HG03095 (cell line): ENCODE measurements around the gene CPEB4.

ENCODE experiments used
- ATAC-seq: cut with Tn5 transposase; IDR thresholded peaks from one replicate; pipeline ENCODE4 v1.9.1; 2021; ENCODE audit warnings: moderate library complexity; ENCODE audit not compliant: unreplicated experiment

CPEB4 gene

DNA sequence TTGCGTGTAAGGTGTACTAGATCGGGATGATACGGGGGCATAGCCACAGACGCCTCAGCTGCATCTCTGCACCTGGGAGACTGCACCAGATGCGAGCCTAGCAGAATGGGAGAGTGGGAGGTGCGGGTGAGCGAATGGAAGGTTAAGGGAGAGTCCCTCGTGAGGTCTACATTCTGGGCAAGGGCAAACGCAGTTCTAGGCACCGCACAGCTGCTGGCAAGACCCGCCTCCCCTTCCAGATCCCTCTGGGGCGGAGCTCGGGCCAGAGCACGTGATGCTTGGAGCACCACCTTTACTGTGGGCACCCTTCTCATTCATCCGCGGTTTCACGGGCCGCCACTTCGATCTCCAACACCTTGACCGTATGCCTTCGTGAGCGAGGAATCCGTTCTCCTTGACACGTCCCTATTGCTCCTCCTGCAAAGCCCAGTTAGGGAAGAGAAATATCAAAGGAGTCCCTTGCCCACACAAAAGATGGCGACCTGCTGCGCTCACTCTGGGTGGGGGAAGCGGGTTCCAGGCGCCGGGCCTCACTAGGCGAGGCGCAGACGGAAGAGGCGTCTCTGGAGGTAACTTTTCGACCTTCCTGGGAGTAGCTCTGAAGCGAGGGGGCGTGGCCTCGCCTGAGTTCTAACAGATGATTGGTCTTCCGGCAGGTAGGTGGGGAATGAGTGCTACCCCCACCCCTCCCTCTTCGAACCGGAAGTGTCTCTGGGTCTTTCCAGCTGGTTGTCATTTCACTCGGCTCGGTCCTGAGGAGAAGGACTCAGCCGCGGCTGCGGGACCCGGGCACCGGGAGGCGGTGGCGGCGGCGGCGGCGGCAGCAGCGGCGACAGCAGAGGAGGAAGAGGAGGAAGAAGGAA is at the start of gene CPEB4:
CPEB4 (plus strand) TSS at position 740 of the 863 bp plus-strand sequence. CDS start 1,385 bp downstream, outside the sequence.
- ATAC-seq: peak; percentile 88

GRCh38 chr5:173839117-173839713 is 48.9 kb upstream of the CPEB4 start:
- ATAC-seq: no peak

GRCh38 chr5:173840111-173840983 is 47.8 kb upstream of the CPEB4 start:
- no peak for ATAC-seq

- no peak for ATAC-seq
Observed at GRCh38 chr5:173841710-173842109, 46.4 kb upstream of the CPEB4 start.

GRCh38 chr5:173843794-173844193 is 44.4 kb upstream of the CPEB4 start:
- ATAC-seq: no peak

- ATAC-seq: no peak
Observed at GRCh38 chr5:173845321-173845720, 42.8 kb upstream of the CPEB4 start.

DNA sequence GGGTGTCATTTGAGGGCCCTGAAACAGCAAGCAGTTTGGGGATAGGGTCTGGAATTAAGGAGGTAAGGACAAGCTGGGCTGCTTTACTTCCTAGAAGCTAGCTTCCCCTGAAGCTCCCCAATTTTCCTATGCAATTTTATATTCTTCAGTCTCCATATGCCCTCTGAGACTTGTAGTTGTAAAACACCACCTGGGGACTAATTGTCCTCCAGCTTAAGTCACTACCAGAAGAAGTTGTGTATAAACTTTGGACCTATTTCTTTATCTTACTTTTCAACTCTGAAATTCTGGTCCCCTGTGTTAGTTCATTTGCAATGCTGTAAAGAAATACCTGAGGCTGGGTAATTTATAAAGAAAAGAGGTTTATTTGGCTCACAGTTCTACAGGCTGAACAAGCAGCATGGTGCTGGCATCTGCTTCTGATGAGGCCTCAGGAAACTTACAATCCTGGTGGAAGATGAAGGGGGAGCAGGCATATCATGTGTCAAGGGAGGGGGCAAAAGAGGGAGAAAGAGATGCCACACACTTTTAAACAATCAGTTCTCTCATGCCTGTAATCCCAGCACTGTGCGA is 41.1 kb upstream of the CPEB4 start:
- no peak for ATAC-seq

- no peak for ATAC-seq
Observed at GRCh38 chr5:173848986-173849596, 39.1 kb upstream of the CPEB4 start.

- no peak for ATAC-seq
Observed at GRCh38 chr5:173849908-173850307, 38.2 kb upstream of the CPEB4 start.

- no peak for ATAC-seq
Observed at GRCh38 chr5:173850659-173851058, 37.5 kb upstream of the CPEB4 start.

GRCh38 chr5:173851595-173852243 is 36.4 kb upstream of the CPEB4 start:
- ATAC-seq: no peak

GRCh38 chr5:173852790-173853359 is 35.3 kb upstream of the CPEB4 start:
- ATAC-seq: no peak

DNA sequence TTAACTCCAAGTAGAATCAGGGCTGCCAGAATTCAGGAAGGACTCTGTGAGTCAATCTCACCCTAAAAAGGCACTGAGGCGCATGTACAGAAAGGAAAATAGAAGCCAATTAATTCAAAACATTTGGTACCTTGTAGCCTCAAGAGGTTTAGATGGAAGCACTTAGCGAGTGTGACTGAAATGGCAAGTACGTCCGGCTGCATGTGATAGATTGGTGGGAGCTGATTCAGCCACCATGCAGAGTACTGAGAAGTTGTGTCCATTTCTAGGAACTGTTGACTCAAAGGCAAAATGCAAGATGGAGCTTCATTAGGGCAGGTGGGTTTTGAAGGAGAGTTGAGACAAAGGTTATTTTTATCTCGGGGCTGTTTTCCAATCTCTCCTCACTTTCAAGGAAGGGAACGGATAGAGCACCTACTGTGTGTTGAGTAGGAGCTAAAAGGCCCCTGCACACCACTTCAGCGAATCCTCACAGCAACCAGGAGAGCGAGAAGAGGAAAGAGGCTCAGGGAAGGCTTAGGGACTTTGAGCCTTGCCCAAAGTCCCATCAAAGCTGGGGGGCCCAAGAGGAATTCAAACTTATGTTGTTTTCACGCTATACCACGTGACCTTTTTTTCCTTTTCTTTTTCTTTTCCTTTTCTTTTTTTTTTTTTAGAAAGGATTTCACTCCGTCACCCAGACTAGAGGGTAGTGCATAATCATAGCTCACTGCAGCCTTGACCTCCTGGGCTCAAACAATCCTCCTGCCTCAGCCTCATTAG is 34.6 kb upstream of the CPEB4 start:
- ATAC-seq: no peak

- no peak for ATAC-seq
Observed at GRCh38 chr5:173855162-173855994, 32.8 kb upstream of the CPEB4 start.

DNA sequence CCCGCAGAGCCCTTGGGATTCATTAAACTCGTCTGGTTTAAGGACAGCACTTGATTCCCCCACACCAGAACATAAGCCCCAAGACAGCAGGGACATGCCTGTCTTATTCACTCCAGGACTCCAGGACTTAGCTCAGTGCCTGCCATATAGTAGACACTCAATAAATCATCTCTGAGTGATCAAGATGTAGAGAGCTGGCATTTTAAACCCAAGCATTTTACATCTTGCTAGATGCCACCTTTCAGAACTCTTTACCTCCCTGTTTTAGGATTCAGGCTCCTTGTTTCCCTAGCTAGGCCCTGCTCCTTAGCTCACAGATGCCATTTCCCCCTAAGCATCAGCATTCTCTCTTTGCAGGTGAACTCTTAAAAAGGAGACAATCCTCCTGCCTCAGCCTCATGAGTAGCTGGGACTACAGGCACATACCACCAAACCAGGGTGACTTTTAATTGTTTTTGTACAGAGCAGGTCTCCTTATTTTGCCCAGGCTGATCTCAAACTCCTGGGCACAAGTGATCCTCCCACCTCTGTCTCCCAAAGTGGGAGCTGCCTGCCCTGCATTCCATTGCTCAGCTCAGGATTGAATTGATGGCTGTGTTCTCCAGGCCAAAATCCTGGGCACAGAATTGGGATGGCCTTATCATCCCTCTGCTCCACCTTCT is 32.0 kb upstream of the CPEB4 start:
- no peak for ATAC-seq

DNA sequence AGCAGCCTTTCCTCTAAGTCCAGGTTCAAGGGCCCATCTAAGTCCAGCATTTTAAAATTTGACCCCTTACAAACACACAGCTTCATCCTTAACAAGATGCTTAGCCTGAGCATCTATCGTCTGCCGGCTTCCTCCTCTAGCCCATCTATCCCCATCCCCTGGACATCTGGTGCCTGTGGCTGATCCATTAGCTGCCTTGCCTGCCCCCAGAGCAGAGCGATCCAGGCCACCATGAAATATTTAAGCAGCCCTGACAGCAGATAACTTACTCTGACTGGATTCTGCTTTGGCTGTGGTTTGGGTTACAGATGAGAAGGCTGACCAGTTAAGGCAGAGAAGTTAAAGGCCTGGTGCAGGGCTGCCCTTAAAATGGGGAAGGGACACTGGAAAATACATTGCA is 30.9 kb upstream of the CPEB4 start:
- no peak for ATAC-seq

DNA sequence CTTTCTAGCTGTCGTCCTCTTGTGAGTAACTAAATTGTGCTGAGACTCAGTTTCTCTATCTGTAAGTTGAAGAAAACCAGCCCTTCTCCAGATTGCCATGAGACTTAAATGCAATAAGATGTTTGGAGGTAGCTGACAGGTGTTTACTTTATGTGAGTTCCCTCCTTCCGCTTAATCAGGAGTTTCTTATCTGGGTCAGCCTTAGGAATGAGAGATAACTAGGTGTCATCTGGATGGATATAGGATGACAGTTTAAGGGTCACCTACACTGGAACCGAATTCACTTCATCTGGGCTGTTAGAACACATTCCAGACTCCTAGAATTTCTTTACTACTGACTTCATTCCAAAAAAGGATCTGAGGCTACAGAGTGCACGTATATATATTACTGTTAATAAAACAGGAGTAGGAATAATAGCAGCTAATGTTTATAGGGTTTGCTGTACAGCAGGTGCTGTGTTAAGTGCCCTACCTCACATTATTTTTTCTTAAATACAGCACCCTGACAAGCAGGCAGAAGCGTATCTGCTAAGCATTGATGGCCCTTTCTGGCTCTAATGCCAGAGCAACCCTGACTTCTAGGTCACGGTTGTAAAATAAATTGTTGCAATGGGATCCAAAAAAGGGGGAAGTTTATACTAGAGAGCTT is 30.0 kb upstream of the CPEB4 start:
- ATAC-seq: no peak
